Motor neuron (in vitro differentiated cells): ENCODE results near the gene EMILIN3. TPM values are rescaled to one million over a fixed set of nuclear protein-coding genes. Genes with fewer than 3 reads are reported as not detected.

Experiments
- ATAC-seq, 8 experiments: fragments of 200-7000 bp; cut with Tn5 transposase; replicated peaks in 6 of 8; 2 replicates each; pipeline ENCODE4 v1.8.0; 2021; ENCODE audit warnings: mild to moderate bottlenecking in 8 of 8, moderate library complexity in 8 of 8
- H3K27ac ChIP-seq, 2 donors: fragments of 250-450 bp; sonication (Bioruptor Pico); 2 replicates each; pipeline ENCODE4 v1.9.0; 2021; ENCODE audit warnings: antibody characterized with exemption in 2 of 2, mild to moderate bottlenecking in 2 of 2, moderate library complexity in 1 of 2
- H3K4me1 ChIP-seq, 2 donors: fragments of 250-450 bp; sonication (Bioruptor Pico); replicated peaks in 1 of 2; 2 replicates each; pipeline ENCODE4 v1.6.1; 2021; ENCODE audit warnings: antibody characterized with exemption in 2 of 2, mild to moderate bottlenecking in 2 of 2, moderate library complexity in 1 of 2
- H3K4me3 ChIP-seq, 5 donors: fragments of 250-450 bp; sonication (Bioruptor Pico); 2 replicates each; pipeline ENCODE4 v1.9.0; 2021; ENCODE audit warnings: antibody characterized with exemption in 5 of 5, mild to moderate bottlenecking in 5 of 5, moderate library complexity in 4 of 5
- WGBS, 10 experiments: fragments of 450-650 bp; shearing (Covaris generic); methylation state at CpG; one replicate each; pipeline ENCODE4 v1.0.0; 2022; 5-methylcytosine and 5-hydroxymethylcytosine counted together
- in situ Hi-C, 9 experiments: fragments of 400-800 bp; cut with MboI; loops; one replicate each; pipeline ENCODE4 v1.15.0; 2021; ENCODE audit warnings: low sequenced_read_pairs in 9 of 9, low pct_unique_long_range_greater_than_20kb in 2 of 9; ENCODE audit not compliant: unreplicated experiment in 9 of 9
- total RNA-seq, 8 experiments: library from RNA; unstranded; fragments of 300-600 nt; gene quantifications; 2 replicates each; pipeline versions ENCODE4 v1.2.3 to v1.2.4, GENCODE V29; 2022

Gene EMILIN3
- total RNA-seq, 8 experiments from 2014 or later = 0.64 to 3.2 (median 1.1) TPM

GRCh38 chr20:41386502-41387427, 20.1 kb upstream of the EMILIN3 start:
- ATAC-seq = peak in 2 of 8 experiments; percentile 20 to 38
- WGBS, 10 experiments = 42 to 100% (median 80%) methylated on average over 2 to 9 of the region's 14 CpGs; no CpG with 5 or more reads in 1 of the 10 experiments

GRCh38 chr20:41382791-41383305, 16.2 kb upstream of the EMILIN3 start:
- Histone ChIP-seq H3K4me1 (peaks cover 0 to 7% of the 10 kb centered on the region in 2 donors), H3K4me3 (no peak overlapping the region), H3K27ac (no peak overlapping the region)
- no peak for ATAC-seq
- in situ Hi-C loops = no loop called here
- 29 to 80% (median 62%) methylated on average over 1 to 5 of the region's 7 CpGs for WGBS, 10 experiments

More at GRCh38 chr20:41386502-41387427, 20.1 kb upstream of the EMILIN3 start:
- Histone ChIP-seq H3K27ac (no peak overlapping the region), H3K4me1 (peaks cover 0 to 7% of the 10 kb centered on the region in 2 donors), H3K4me3 (no peak overlapping the region)
- in situ Hi-C loops = no loop called here

- in situ Hi-C loops = no loop called here
- Histone ChIP-seq H3K4me3 (no peak overlapping the region), H3K4me1 (no peaks in the 10 kb centered on the region), H3K27ac (no peak overlapping the region)
- WGBS, 10 experiments = 10 to 100% (median 79%) methylated on average over 1 to 10 of the region's 12 CpGs; no CpG with 5 or more reads in 1 of the 10 experiments
- ATAC-seq = peak in 2 of 8 experiments; percentile 15 to 67
These were observed 14.1 kb upstream of the EMILIN3 start for GRCh38 chr20:41380551-41381193.

GRCh38 chr20:41379551-41379950, 12.9 kb upstream of the EMILIN3 start:
- H3K4me3 ChIP-seq = no peak overlapping the region
- H3K4me1 ChIP-seq = no peaks in the 10 kb centered on the region
- no peak for ATAC-seq
- H3K27ac ChIP-seq = no peak overlapping the region
- in situ Hi-C loops = no loop called here
- WGBS, 10 experiments = 43 to 100% (median 96%) methylated on average over 1 to 2 of the region's 2 CpGs; no CpG with 5 or more reads in 1 of the 10 experiments

GRCh38 chr20:41377275-41377674, 10.7 kb upstream of the EMILIN3 start:
- in situ Hi-C loops = no loop called here
- no peak overlapping the region for H3K4me3 ChIP-seq
- H3K4me1 ChIP-seq = no peaks in the 10 kb centered on the region
- no peak overlapping the region for H3K27ac ChIP-seq
- 52 to 88% (median 65%) methylated on average over 1 to 4 of the region's 6 CpGs; no CpG with 5 or more reads in 6 of the 10 experiments for WGBS, 10 experiments
- ATAC-seq = no peak

GRCh38 chr20:41376349-41376748, 9.7 kb upstream of the EMILIN3 start:
- no peak overlapping the region for H3K4me3 ChIP-seq
- no peaks in the 10 kb centered on the region for H3K4me1 ChIP-seq
- 60 to 94% (median 80%) methylated on average over 1 to 4 of the region's 5 CpGs; no CpG with 5 or more reads in 4 of the 10 experiments for WGBS, 10 experiments
- no peak overlapping the region for H3K27ac ChIP-seq
- in situ Hi-C loops = no loop called here
- no peak for ATAC-seq

GRCh38 chr20:41375846-41376245, 9.2 kb upstream of the EMILIN3 start:
- Histone ChIP-seq H3K27ac (no peak overlapping the region), H3K4me3 (no peak overlapping the region), H3K4me1 (no peaks in the 10 kb centered on the region)
- 40 to 100% (median 77%) methylated on average over 1 to 7 of the region's 9 CpGs; no CpG with 5 or more reads in 4 of the 10 experiments for WGBS, 10 experiments
- no peak for ATAC-seq
- in situ Hi-C loops = no loop called here

- ATAC-seq = peak in 3 of 8 experiments; percentile 47 to 81 (median 59)
- in situ Hi-C loops = no loop called here
- H3K4me1 ChIP-seq = no peaks in the 10 kb centered on the region
- WGBS, 10 experiments = 95 to 100% methylated on average over 1 to 3 of the region's 9 CpGs; no CpG with 5 or more reads in 8 of the 10 experiments
- H3K4me3 ChIP-seq = no peak overlapping the region
- H3K27ac ChIP-seq = no peak overlapping the region
These were observed 7.6 kb upstream of the EMILIN3 start for GRCh38 chr20:41373931-41374920.

- peak in 1 of 8 experiments; percentile 46 for ATAC-seq
- no peak overlapping the region for H3K4me3 ChIP-seq
- no peaks in the 10 kb centered on the region for H3K4me1 ChIP-seq
- in situ Hi-C loops = no loop called here
- no peak overlapping the region for H3K27ac ChIP-seq
- 24 to 100% (median 40%) methylated on average over 1 to 3 of the region's 11 CpGs; no CpG with 5 or more reads in 7 of the 10 experiments for WGBS, 10 experiments
These were observed 6.7 kb upstream of the EMILIN3 start for GRCh38 chr20:41373251-41373783.

GRCh38 chr20:41371371-41371770, 4.8 kb upstream of the EMILIN3 start:
- Histone ChIP-seq H3K4me1 (no peaks in the 10 kb centered on the region), H3K27ac (no peak overlapping the region), H3K4me3 (no peak overlapping the region)
- in situ Hi-C loops = no loop called here
- ATAC-seq = no peak
- 0 to 80% (median 73%) methylated on average over 1 to 3 of the region's 4 CpGs; no CpG with 5 or more reads in 5 of the 10 experiments for WGBS, 10 experiments

- no peak for ATAC-seq
- Histone ChIP-seq H3K4me3 (no peak overlapping the region), H3K27ac (no peak overlapping the region), H3K4me1 (no peaks in the 10 kb centered on the region)
- in situ Hi-C loops = no loop called here
- 30 to 94% (median 77%) methylated on average over 2 to 4 of the region's 5 CpGs; no CpG with 5 or more reads in 3 of the 10 experiments for WGBS, 10 experiments
These were observed 3.6 kb upstream of the EMILIN3 start for GRCh38 chr20:41370176-41370575.

GRCh38 chr20:41369673-41370072, 3.1 kb upstream of the EMILIN3 start:
- Histone ChIP-seq H3K4me3 (no peak overlapping the region), H3K4me1 (no peaks in the 10 kb centered on the region), H3K27ac (no peak overlapping the region)
- in situ Hi-C loops = no loop called here
- no peak for ATAC-seq
- WGBS, 10 experiments = 33 to 100% methylated on average over 1 of the region's 2 CpGs; no CpG with 5 or more reads in 8 of the 10 experiments
